Psoas muscle (tissue), 8 donors: ENCODE results near the gene CLASP1. TPM values are rescaled to one million over a fixed set of nuclear protein-coding genes. Genes with fewer than 3 reads are reported as not detected.
A peak's percentile ranks its signal among the peaks of the same experiment; 100 is the strongest.
"Not testable (repeated sequence)": the region's sequence is repeated elsewhere in the genome, so short reads cannot be mapped to it uniquely, and the experiment has no call there.

Source experiments
- ATAC-seq, 4 donors: fragments of 200-7000 bp; cut with Tn5 transposase; one replicate each; pipeline ENCODE4 v1.9.1; 2020; ENCODE audit warnings: moderate library complexity in 3 of 4, mild to moderate bottlenecking in 2 of 4
- DNase-seq, 2 donors: peaks; one replicate each; pipeline ENCODE4 v3.0.0-alpha.2; 2020
- H3K27ac ChIP-seq: fragments of 200-600 bp; one replicate; pipeline ENCODE4 v1.8.0; 2022
- H3K27me3 ChIP-seq, 3 donors: fragments of 200-600 bp in 1 of 3; one replicate each; pipeline versions ENCODE4 v1.6.1 to v1.8.0; 2013 to 2022; ENCODE audit warnings: low read length in 2 of 3, mild to moderate bottlenecking in 2 of 3, moderate library complexity in 1 of 3; ENCODE audit not compliant: insufficient read depth in 3 of 3
- H3K36me3 ChIP-seq, 2 donors: fragments of 200-600 bp in 1 of 2; one replicate each; pipeline versions ENCODE4 v1.6.1 to v1.8.0; 2013 to 2022; ENCODE audit warnings: low read depth in 1 of 2, mild to moderate bottlenecking in 1 of 2, moderate library complexity in 1 of 2; ENCODE audit not compliant: insufficient read depth in 1 of 2
- H3K4me1 ChIP-seq: fragments of 200-600 bp; one replicate; pipeline ENCODE4 v1.8.0; 2022
- H3K4me3 ChIP-seq: fragments of 200-600 bp; one replicate; pipeline ENCODE4 v1.8.0; 2022; ENCODE audit warnings: mild to moderate bottlenecking
- H3K9me3 ChIP-seq: fragments of 200-600 bp; one replicate; pipeline ENCODE4 v1.8.0; 2022
- WGBS, 3 donors: extraction: QIAGEN DNeasy Blood & Tissue Kit; methylation state at CpG; one replicate each; pipeline versions ENCODE4 v1.1.6 to v1.1.7; 2013; 5-methylcytosine and 5-hydroxymethylcytosine counted together
- intact Hi-C, 2 donors: fragments of 100-400 bp; cut with DNase I; formaldehyde crosslinking; loops; one replicate each; pipeline versions ENCODE4 v1.11.0 to v1.14.2; 2022
- polyA plus RNA-seq, 3 donors: library from polyadenylated mRNA; stranded (reverse); fragments of 200-250 nt; gene quantifications; one replicate each; pipeline ENCODE4 v1.2.3, GENCODE V29; 2013
- total RNA-seq, 4 donors: library from RNA; stranded (reverse); fragmentation: NEBNext Ultra II Directional in 2 of 4; extraction: Animal tissue kit (Norgen Biotek cat#: 25700) in 2 of 4; gene quantifications; one replicate each; pipeline versions ENCODE4 v1.2.1 to v1.2.4, GENCODE V29; 2021 to 2023
- TF ChIP-seq, protein P1 (sequence below): fragments of 200-600 bp; IDR thresholded peaks from one replicate; pipeline ENCODE4 v1.8.0; 2022; ENCODE audit warnings: antibody characterized with exemption
- donor health status: healthy with polysubstance abuse.
- donor health status: DM: no; HTN: no; CAD: no; lungs with moderate emphysema.
- donor health status: Bipolar disorder and iron deficiency.
- donor health status: healthy.
- donor health status: DM: yes; HTN: yes; CAD: no.
- donor health status: DM: no; HTN: no; CAD: no.
- donor health status: DM: no; HTN: no; CAD: no.
- donor health status: DM: yes; HTN: yes; CAD: no.

CLASP1 gene
- total and polyA plus RNA-seq, 7 donors: 11.6 to 60.7 (median 38.8) TPM

DNA sequence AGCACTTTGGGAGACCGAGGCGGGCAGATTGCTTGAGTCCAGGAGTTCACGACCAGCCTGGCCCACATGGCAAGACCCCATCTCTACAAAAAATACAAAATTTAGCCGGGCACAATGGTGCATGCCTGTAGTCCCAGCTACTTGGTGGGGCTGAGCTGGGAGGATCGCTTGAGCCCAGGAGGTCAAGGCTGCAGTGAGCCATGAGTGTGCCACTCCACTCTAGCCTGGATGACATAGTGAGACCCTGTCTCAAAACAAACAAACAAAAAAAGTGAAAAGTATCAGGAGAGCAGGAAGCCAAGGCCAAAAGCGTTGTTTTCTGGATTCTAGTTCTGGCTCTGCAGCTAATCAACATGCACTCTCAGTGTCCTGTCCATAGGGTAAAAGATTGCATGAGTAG is 10.7 kb upstream of the CLASP1 start:
- Histone ChIP-seq H3K36me3 (peaks cover 0 to 2% of the 10 kb centered on the region in 2 donors), H3K27me3 (no peaks in the 10 kb centered on the region), H3K4me1 (peaks cover 18% of the 10 kb centered on the region), H3K9me3 (no peaks in the 10 kb centered on the region), H3K27ac (no peak overlapping the region), H3K4me3 (no peak overlapping the region)
- 79 to 89% (median 88%) methylated on average over 6 of the region's 6 CpGs for WGBS, 3 donors
- TF ChIP-seq, protein P1, sequence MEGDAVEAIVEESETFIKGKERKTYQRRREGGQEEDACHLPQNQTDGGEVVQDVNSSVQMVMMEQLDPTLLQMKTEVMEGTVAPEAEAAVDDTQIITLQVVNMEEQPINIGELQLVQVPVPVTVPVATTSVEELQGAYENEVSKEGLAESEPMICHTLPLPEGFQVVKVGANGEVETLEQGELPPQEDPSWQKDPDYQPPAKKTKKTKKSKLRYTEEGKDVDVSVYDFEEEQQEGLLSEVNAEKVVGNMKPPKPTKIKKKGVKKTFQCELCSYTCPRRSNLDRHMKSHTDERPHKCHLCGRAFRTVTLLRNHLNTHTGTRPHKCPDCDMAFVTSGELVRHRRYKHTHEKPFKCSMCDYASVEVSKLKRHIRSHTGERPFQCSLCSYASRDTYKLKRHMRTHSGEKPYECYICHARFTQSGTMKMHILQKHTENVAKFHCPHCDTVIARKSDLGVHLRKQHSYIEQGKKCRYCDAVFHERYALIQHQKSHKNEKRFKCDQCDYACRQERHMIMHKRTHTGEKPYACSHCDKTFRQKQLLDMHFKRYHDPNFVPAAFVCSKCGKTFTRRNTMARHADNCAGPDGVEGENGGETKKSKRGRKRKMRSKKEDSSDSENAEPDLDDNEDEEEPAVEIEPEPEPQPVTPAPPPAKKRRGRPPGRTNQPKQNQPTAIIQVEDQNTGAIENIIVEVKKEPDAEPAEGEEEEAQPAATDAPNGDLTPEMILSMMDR: no peak
- no peak for ATAC-seq
- intact Hi-C loops: no loop called here
- no peak for DNase-seq

DNA sequence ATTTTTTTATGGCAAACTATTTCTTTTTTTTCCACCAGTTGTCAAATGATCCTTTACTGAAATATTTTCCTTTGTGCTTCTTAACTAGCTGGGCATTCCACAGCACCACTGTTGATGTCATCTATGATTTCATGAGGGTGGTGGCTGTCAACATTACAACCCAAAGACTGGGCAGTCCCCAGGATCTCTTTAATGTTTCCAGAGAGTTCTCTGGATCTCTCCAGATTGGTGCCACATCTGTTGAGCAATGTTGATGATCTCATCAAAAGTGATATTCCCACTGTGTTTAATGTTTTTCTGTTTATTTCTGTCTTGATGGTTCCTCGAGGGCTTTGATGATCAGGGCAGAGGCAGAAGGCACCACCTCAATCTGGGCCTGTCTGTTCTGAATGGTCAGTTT is 9.1 kb upstream of the CLASP1 start:
- H3K27me3 ChIP-seq, H3K27ac ChIP-seq, ATAC-seq, H3K4me3 ChIP-seq, DNase-seq, H3K9me3 ChIP-seq, H3K4me1 ChIP-seq, H3K36me3 ChIP-seq, intact Hi-C loops: not testable (repeated sequence)
- 64 to 81% (median 74%) methylated on average over 1 of the region's 1 CpG for WGBS, 3 donors

DNA sequence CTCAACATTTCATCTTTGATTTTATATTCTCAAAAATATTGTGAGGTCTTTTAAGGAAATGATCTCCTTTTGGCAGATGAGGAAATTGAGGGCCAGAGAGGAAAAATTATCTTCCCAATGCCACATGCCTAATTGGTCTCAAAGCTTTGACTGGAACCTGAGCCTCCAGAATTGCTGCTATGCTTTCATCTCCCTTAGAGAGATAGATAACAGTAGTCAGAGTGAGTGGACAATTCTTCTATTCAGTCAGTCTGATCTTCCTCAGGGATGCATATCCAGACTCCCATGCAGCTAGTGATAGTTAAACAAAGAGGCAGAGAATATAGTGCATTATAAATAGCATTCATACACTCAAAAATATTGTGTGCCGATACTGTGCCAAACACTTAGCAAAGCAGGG is 3.8 kb upstream of the CLASP1 start:
- TF ChIP-seq, protein P1: no peak
- DNase-seq (no peak), ATAC-seq (no peak)
- Histone ChIP-seq H3K27ac (no peak overlapping the region), H3K36me3 (peaks cover 0 to 12% of the 10 kb centered on the region in 2 donors), H3K27me3 (no peaks in the 10 kb centered on the region), H3K4me3 (no peak overlapping the region), H3K9me3 (no peaks in the 10 kb centered on the region), H3K4me1 (peaks cover 16% of the 10 kb centered on the region)
- WGBS, 3 donors: 68 to 93% (median 75%) methylated on average over 1 of the region's 1 CpG
- intact Hi-C loops: loop anchor here in 1 of 2 donors (5.0 kb wide), 1 partner anchor 64 kb away; no protein-coding TSS in a partner anchor

DNA sequence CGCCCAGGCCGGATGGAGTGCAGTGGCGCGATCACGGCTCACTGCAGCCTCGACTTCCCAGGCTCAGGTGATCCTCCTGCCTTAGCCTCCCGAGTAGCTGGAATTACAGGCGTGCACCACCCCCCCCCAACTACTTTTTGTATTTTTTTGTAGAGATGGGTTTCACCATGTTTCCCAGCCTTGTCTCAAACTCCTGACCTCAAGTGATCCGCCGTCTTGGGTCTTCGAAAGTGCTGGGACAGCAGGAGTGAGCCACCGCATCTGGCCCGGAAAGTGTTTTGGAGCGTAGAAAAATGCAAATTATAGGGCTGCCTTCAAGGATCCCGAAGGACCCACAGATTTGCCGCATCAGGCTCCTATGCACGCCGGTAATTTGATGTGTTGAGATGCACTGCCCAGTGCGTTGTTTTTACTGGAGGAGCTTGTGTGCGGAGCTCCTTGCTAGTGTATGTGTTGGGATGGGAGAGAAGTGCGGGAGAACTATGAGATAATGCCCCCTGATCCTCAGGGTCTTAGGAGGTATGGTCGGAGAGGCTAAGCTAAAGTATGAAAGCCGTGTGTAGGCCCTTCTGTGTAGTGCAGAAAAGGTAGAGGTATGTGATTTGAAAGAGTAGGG is 1.2 kb upstream of the CLASP1 start:
- DNase-seq (no peak), ATAC-seq (no peak)
- Histone ChIP-seq H3K4me3 (peak overlapping the region; percentile 87), H3K9me3 (no peaks in the 10 kb centered on the region), H3K4me1 (peaks cover 42% of the 10 kb centered on the region), H3K27ac (peak overlapping the region; percentile 96), H3K27me3 (no peaks in the 10 kb centered on the region), H3K36me3 (peaks cover 0 to 12% of the 10 kb centered on the region in 2 donors)
- WGBS, 3 donors: 1 to 2% (median 1%) methylated on average over 22 to 23 of the region's 23 CpGs
- TF ChIP-seq, protein P1: no peak
- intact Hi-C loops: loop anchor here in 1 of 2 donors (5.0 kb wide), 1 partner anchor 67 kb away; no protein-coding TSS in a partner anchor

DNA sequence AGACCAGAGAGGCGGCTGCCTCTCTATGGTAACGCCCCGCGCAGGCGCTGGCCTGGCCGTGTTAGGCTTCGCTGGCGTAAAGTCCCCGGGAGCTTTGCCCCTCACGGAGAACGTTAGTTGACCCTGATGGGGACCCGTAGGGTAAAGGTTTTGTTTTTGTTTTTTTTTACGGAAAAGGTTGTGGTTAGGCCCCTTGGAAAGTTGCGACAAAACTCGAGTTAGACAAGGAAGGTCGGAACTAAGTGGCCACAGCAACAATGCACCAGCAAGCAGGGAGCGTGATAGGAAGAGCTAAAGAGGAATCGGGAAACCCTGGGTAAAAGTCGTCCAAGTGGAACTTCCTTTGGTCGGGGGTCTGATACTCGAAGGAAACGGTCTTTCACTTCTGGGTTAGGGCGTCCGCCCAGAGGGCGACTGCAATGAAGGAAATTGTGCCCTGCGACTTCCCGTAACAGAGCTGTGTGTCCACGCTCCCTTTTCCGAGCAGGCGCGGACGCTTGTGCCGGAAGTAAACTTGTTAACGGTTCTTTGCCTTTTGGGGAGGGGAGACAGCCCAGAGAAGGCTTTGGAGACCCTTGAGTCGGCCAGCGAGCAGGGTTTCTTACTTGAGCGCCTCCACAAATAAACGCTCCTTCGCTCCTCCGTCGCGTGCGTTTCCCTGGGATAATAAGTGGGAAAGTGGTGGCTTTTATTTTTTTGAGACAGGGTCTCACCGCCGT is 493 bp upstream of the CLASP1 start:
- intact Hi-C loops: loop anchor here (1.0 to 5.0 kb wide), 6 partner anchors 52 to 119 kb away; partner anchors contain the start of gene RNU4ATAC (in 2 of the 2)
- Histone ChIP-seq H3K27ac (peak overlapping the region; percentile 96), H3K36me3 (peaks cover 0 to 12% of the 10 kb centered on the region in 2 donors), H3K4me1 (peaks cover 49% of the 10 kb centered on the region), H3K27me3 (no peaks in the 10 kb centered on the region), H3K4me3 (peak overlapping the region; percentile 87), H3K9me3 (no peaks in the 10 kb centered on the region)
- 0% methylated on average over 44 to 45 of the region's 45 CpGs for WGBS, 3 donors
- DNase-seq (peak; percentile 97 to 99), ATAC-seq (peak; percentile 92 to 98 (median 95))
- TF ChIP-seq, protein P1: no peak
